H1 (cell line): Measurements from ENCODE around the gene DUSP3. TPM values are rescaled to one million over a fixed set of nuclear protein-coding genes. Genes with fewer than 3 reads are reported as not detected.
A peak's percentile ranks its signal among the peaks of the same experiment; 100 is the strongest.

Source experiments
- CTCF ChIA-PET: fragments of 300-600 bp; sonication (Branson Sonifier 250); formaldehyde crosslinking; loops from one replicate; lab custom pipeline; 2021; ENCODE audit not compliant: partially characterized antibody; lab: Charles Lee
- POLR2A ChIA-PET: fragments of 300-600 bp; sonication (Branson Sonifier 250); formaldehyde crosslinking; loops from one replicate; lab custom pipeline; 2021; ENCODE audit warnings: inconsistent platforms; ENCODE audit not compliant: partially characterized antibody; lab: Charles Lee
- DNase-seq, 2 experiments: peaks; one replicate each; pipeline versions ENCODE4 v3.0.0 to v3.0.0-alpha.2; 2010 to 2022; ENCODE audit warnings: low spot score in 2 of 2, low read depth in 1 of 2, mixed read lengths in 1 of 2
- FAIRE-seq: peaks from 2 replicates; lab custom pipeline; 2011; peaks lifted over from hg19 to GRCh38; lab: Jason Lieb, UNC
- H2AFZ ChIP-seq: 2 replicates; pipeline ENCODE4 v1.8.1; 2012; ENCODE audit warnings: low read length, inconsistent platforms
- H2AK5ac ChIP-seq: 2 replicates; pipeline ENCODE4 v1.6.1; 2013; ENCODE audit warnings: low read depth, low read length
- H2BK120ac ChIP-seq: replicated peaks from 2 replicates; pipeline ENCODE3; 2013; ENCODE audit warnings: low read depth, low read length, inconsistent platforms
- H2BK12ac ChIP-seq: 2 replicates; pipeline ENCODE4 v1.6.1; 2013; ENCODE audit warnings: low read depth, low read length
- H2BK15ac ChIP-seq: 2 replicates; pipeline ENCODE4 v1.6.1; 2013; ENCODE audit warnings: low read length
- H2BK20ac ChIP-seq: 2 replicates; pipeline ENCODE4 v1.6.1; 2013; ENCODE audit warnings: low read length
- H2BK5ac ChIP-seq: 2 replicates; pipeline ENCODE4 v1.6.1; 2013; ENCODE audit warnings: low read depth, low read length
- H3K14ac ChIP-seq: 2 replicates; pipeline ENCODE4 v1.6.1; 2013; ENCODE audit warnings: inconsistent platforms; ENCODE audit not compliant: insufficient read length
- H3K18ac ChIP-seq: 2 replicates; pipeline ENCODE4 v1.6.1; 2013; ENCODE audit warnings: low read length; ENCODE audit errors: extremely low read depth
- H3K23ac ChIP-seq: 2 replicates; pipeline ENCODE4 v1.6.1; 2013; ENCODE audit warnings: inconsistent platforms; ENCODE audit not compliant: insufficient read length
- H3K23me2 ChIP-seq: 2 replicates; pipeline ENCODE4 v1.6.1; 2013; ENCODE audit warnings: low read depth, low read length
- H3K27ac ChIP-seq: 2 replicates; pipeline ENCODE4 v1.6.1; 2011; ENCODE audit warnings: low read depth, low read length, inconsistent platforms
- H3K27me3 ChIP-seq, 4 experiments: replicated peaks in 1 of 4; 1 replicate in 1 of 4; 2 replicates in 3 of 4; pipeline versions ENCODE4 v1.6.1 to v1.8.1; 2011 to 2013; ENCODE audit warnings: low read length in 3 of 4, mild to moderate bottlenecking in 3 of 4, inconsistent platforms in 2 of 4, mixed read lengths in 2 of 4, moderate library complexity in 1 of 4; ENCODE audit not compliant: control insufficient read depth in 3 of 4, insufficient read depth in 3 of 4; ENCODE audit errors: extremely low read depth in 1 of 4
- H3K36me3 ChIP-seq, 4 experiments: 2 replicates each; pipeline versions ENCODE4 v1.6.1 to v1.8.1; 2011 to 2013; ENCODE audit warnings: mild to moderate bottlenecking in 4 of 4, low read length in 3 of 4, moderate library complexity in 2 of 4, control low read depth in 1 of 4, inconsistent platforms in 1 of 4; ENCODE audit not compliant: insufficient read depth in 4 of 4, control insufficient read depth in 2 of 4
- H3K4ac ChIP-seq: replicated peaks from 2 replicates; pipeline ENCODE3; 2013; ENCODE audit warnings: low read length, low read depth, mixed read lengths, inconsistent platforms; ENCODE audit not compliant: insufficient read length
- H3K4me1 ChIP-seq, 4 experiments: replicated peaks in 1 of 4; 1 replicate in 1 of 4; 2 replicates in 3 of 4; pipeline versions ENCODE4 v1.6.1 to v1.8.1; 2011 to 2013; ENCODE audit warnings: low read length in 3 of 4, inconsistent platforms in 2 of 4, mixed read lengths in 1 of 4; ENCODE audit not compliant: insufficient read depth in 4 of 4, control insufficient read depth in 3 of 4
- H3K4me2 ChIP-seq, 2 experiments: 2 replicates each; pipeline versions ENCODE4 v1.6.1 to v1.8.1; 2011 to 2013; ENCODE audit warnings: low read depth in 2 of 2, low read length in 2 of 2, control low read depth in 1 of 2, inconsistent platforms in 1 of 2, mild to moderate bottlenecking in 1 of 2; ENCODE audit not compliant: insufficient read depth in 1 of 2
- H3K4me3 ChIP-seq, 4 experiments: fragments of 200-600, 300-600 bp in 1 of 4; sonication (generic), shearing (Covaris generic), sonication (Bioruptor Twin) in 1 of 4; 2 replicates each; pipeline versions ENCODE4 v1.5.1 to v1.8.1; 2011 to 2016; ENCODE audit warnings: low read length in 4 of 4, low read depth in 3 of 4, control low read depth in 2 of 4, inconsistent platforms in 2 of 4, mild to moderate bottlenecking in 2 of 4, mixed read lengths in 1 of 4, moderate library complexity in 1 of 4; ENCODE audit not compliant: insufficient read depth in 2 of 4; ENCODE audit errors: extremely low read depth in 1 of 4
- H3K56ac ChIP-seq: replicated peaks from 2 replicates; pipeline ENCODE3; 2013; ENCODE audit warnings: low read depth, mild to moderate bottlenecking, mixed read lengths, low read length, inconsistent platforms; ENCODE audit not compliant: insufficient read length
- H3K79me1 ChIP-seq: 2 replicates; pipeline ENCODE4 v1.6.1; 2013; ENCODE audit warnings: low read depth, low read length, control low read depth
- H3K79me2 ChIP-seq, 2 experiments: 2 replicates each; pipeline versions ENCODE4 v1.6.1 to v1.8.1; 2012 to 2013; ENCODE audit warnings: low read length in 2 of 2, mild to moderate bottlenecking in 2 of 2, inconsistent platforms in 1 of 2; ENCODE audit not compliant: insufficient read depth in 2 of 2, control insufficient read depth in 1 of 2
- H3K9ac ChIP-seq, 4 experiments: replicated peaks in 1 of 4; 1 replicate in 1 of 4; 2 replicates in 3 of 4; pipeline versions ENCODE4 v1.6.1 to v1.8.1; 2011 to 2013; ENCODE audit warnings: low read depth in 3 of 4, low read length in 3 of 4, control low read depth in 2 of 4, mild to moderate bottlenecking in 2 of 4, moderate library complexity in 2 of 4, inconsistent platforms in 1 of 4; ENCODE audit errors: extremely low read depth in 1 of 4
- H3K9me3 ChIP-seq, 2 experiments: 2 replicates each; pipeline versions ENCODE4 v1.6.1 to v1.8.1; 2012 to 2013; ENCODE audit warnings: mild to moderate bottlenecking in 2 of 2, moderate library complexity in 2 of 2, control low read depth in 1 of 2, inconsistent platforms in 1 of 2, low read depth in 1 of 2, low read length in 1 of 2, mixed read lengths in 1 of 2; ENCODE audit not compliant: insufficient read depth in 2 of 2
- H4K20me1 ChIP-seq, 2 experiments: replicated peaks in 1 of 2; 2 replicates each; pipeline versions ENCODE3 to v1.8.1; 2011 to 2013; ENCODE audit warnings: inconsistent platforms in 2 of 2, low read length in 2 of 2, mild to moderate bottlenecking in 1 of 2; ENCODE audit not compliant: insufficient read depth in 2 of 2, control insufficient read depth in 1 of 2
- H4K5ac ChIP-seq: 2 replicates; pipeline ENCODE4 v1.6.1; 2013; ENCODE audit warnings: low read length, low read depth, mixed read lengths, inconsistent platforms; ENCODE audit not compliant: insufficient read length
- H4K8ac ChIP-seq: 2 replicates; pipeline ENCODE4 v1.8.0; 2013; ENCODE audit warnings: mild to moderate bottlenecking, moderate library complexity, low read length, inconsistent platforms; ENCODE audit not compliant: insufficient read depth; ENCODE audit errors: extremely low read depth
- H4K91ac ChIP-seq: replicated peaks from 2 replicates; pipeline ENCODE3; 2013; ENCODE audit warnings: low read length, mixed read lengths, inconsistent platforms; ENCODE audit not compliant: insufficient read length
- BACH1 ChIP-seq: IDR thresholded peaks from 2 replicates; pipeline ENCODE4 v1.6.1; 2012; ENCODE audit warnings: low read length, improper control_type of control experiment
- CTBP2 ChIP-seq: IDR thresholded peaks from 2 replicates; pipeline ENCODE4 v1.7.0; 2011; ENCODE audit warnings: borderline replicate concordance, mild to moderate bottlenecking, moderate library complexity, mixed read lengths, low read length; ENCODE audit not compliant: insufficient read depth, insufficient read length
- EGR1 ChIP-seq: IDR thresholded peaks from 2 replicates; pipeline ENCODE4 v1.6.1; 2011; ENCODE audit warnings: low read depth, low read length, borderline replicate concordance
- EZH2 ChIP-seq: fragments of 200-600 bp; sonication (generic); IDR thresholded peaks from 2 replicates; pipeline ENCODE4 v1.7.1; 2012; ENCODE audit warnings: low read depth, mild to moderate bottlenecking, moderate library complexity, low read length, inconsistent platforms; ENCODE audit not compliant: severe bottlenecking
- FOSL1 ChIP-seq: IDR thresholded peaks from 2 replicates; pipeline ENCODE4 v1.6.1; 2011; ENCODE audit warnings: mild to moderate bottlenecking, low read depth, low read length, moderate library complexity; ENCODE audit not compliant: insufficient read depth
- JUND ChIP-seq: IDR thresholded peaks from 2 replicates; pipeline ENCODE4 v1.6.1; 2011; ENCODE audit warnings: mild to moderate bottlenecking, improper control_type of control experiment, low read length
- MAFK ChIP-seq: IDR thresholded peaks from 2 replicates; pipeline ENCODE4 v1.6.1; 2012; ENCODE audit warnings: low read depth, mild to moderate bottlenecking, improper control_type of control experiment, low read length
- NANOG ChIP-seq: IDR thresholded peaks from 2 replicates; pipeline ENCODE4 v1.6.1; 2011; ENCODE audit warnings: low read length, low read depth, mild to moderate bottlenecking, inconsistent platforms; ENCODE audit not compliant: insufficient read depth, poor library complexity, severe bottlenecking
- SP1 ChIP-seq: IDR thresholded peaks from 2 replicates; pipeline ENCODE4 v1.6.1; 2011; ENCODE audit warnings: low read depth, low read length
- WGBS, 2 experiments: shearing (Covaris generic) in 1 of 2; methylation state at CpG; one replicate each; pipeline versions ENCODE4 v1.1.6 to v1.1.7; 2013 to 2015; ENCODE audit warnings: low lambda C conversion rate in 2 of 2, mixed read lengths in 2 of 2, inconsistent platforms in 1 of 2, low coverage in 1 of 2, missing lambda C conversion rate in 1 of 2; ENCODE audit not compliant: insufficient replicate concordance in 2 of 2, insufficient coverage in 1 of 2, insufficient read length in 1 of 2; ENCODE audit errors: extremely low coverage in 1 of 2, missing lambda C conversion rate in 1 of 2; 5-methylcytosine and 5-hydroxymethylcytosine counted together
- polyA plus RNA-seq, 7 experiments: library from polyadenylated mRNA; depleted of rRNA in 3 of 7; stranded (reverse) in 5 of 7; unstranded in 2 of 7; fragments of >200 nt in 5 of 7; fragments of 200-250 nt in 2 of 7; gene quantifications; 1 replicate in 5 of 7; 2 replicates in 1 of 7; 4 replicates in 1 of 7; pipeline versions ENCODE4 v1.2.1 to v1.2.3, GENCODE V29; 2011 to 2013; ENCODE audit warnings: missing spikeins in 2 of 7, mixed read lengths in 2 of 7
- total RNA-seq: library from RNA; stranded (reverse); fragmentation: NEBNext Ultra II Directional; extraction: Animal tissue kit (Norgen Biotek cat#: 25700); gene quantifications from 2 replicates; pipeline ENCODE4 v1.2.1, GENCODE V29; 2021
- TF ChIP-seq, protein P1 (sequence below), 3 experiments: IDR thresholded peaks; 1 replicate in 2 of 3; 2 replicates in 1 of 3; pipeline versions ENCODE4 v1.5.1 to v1.6.1; 2011; ENCODE audit warnings: low read length in 3 of 3, mild to moderate bottlenecking in 3 of 3, inconsistent platforms in 2 of 3, low read depth in 1 of 3, moderate library complexity in 1 of 3; ENCODE audit not compliant: insufficient read depth in 1 of 3; ENCODE audit errors: control extremely low read depth in 1 of 3

The DUSP3 gene
- total and polyA plus RNA-seq, 2 of the 8 experiments (the other 6 are each of a cell fraction or from before 2014, with no cell fraction given) = 15.1 to 21.2 TPM

DNA sequence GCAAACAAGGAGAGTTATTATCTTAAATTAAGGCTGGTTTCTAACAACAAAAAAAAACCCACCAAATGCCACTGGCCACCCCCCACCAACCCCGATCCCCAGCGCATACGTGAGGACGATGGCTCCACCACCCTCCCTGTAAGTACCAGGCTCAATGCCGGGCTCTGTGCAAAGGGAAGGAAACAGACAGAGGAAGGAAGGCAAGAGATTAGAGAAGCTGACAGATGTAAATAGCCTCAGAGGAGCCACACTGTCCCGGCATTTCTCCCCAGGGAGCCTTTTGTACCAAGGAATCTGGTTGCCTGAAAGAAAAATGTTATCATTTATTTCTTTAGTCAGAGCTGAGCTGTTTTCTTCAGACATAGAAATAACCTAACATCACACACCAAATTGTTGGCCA is 33.2 kb downstream of the DUSP3 start:
- Histone ChIP-seq H3K9me3 (no peaks in the 10 kb centered on the region), H3K79me2 (no peaks in the 10 kb centered on the region), H4K91ac (no peak overlapping the region), H3K27me3 (no peaks in the 10 kb centered on the region), H2BK20ac (no peak overlapping the region), H3K79me1 (no peaks in the 10 kb centered on the region), H3K4me2 (peak overlapping the region; percentile 14 to 39; a peak in 1 of 4 replicates), H2AFZ (no peak overlapping the region), H2BK15ac (no peak overlapping the region), H4K20me1 (no peaks in the 10 kb centered on the region), H3K14ac (no peak overlapping the region), H3K36me3 (no peaks in the 10 kb centered on the region), H3K4me1 (peaks cover 5 to 16% (median 8%) of the 10 kb centered on the region in 4 experiments; a peak in 6 of 7 replicates), H3K56ac (no peak overlapping the region), H4K5ac (no peak overlapping the region), H2AK5ac (no peak overlapping the region), H3K23ac (no peak overlapping the region), H3K27ac (no peak overlapping the region), H2BK120ac (no peak overlapping the region), H2BK12ac (no peak overlapping the region), H4K8ac (no peak overlapping the region), H3K18ac (no peak overlapping the region), H3K9ac (no peak overlapping the region), H3K23me2 (no peaks in the 10 kb centered on the region), H3K4me3 (no peak overlapping the region), H3K4ac (no peak overlapping the region), H2BK5ac (no peak overlapping the region)
- ChIA-PET CTCF (interaction anchor here (0.5 to 22.9 kb wide), 6 partner anchors 8 to 168 kb away, joined by 3 to 969 read pairs (median 8); partner anchors contain the start of gene SOST), POLR2A (interaction anchor here (1.1 to 2.0 kb wide), 4 partner anchors 9 to 13 kb away, joined by 3 to 5 read pairs (median 4); no protein-coding TSS in a partner anchor)
- 35% methylated on average over 6 of the region's 6 CpGs; no CpG with 5 or more reads in 1 of the 2 experiments for WGBS, 2 experiments
- FAIRE-seq (no peak), DNase-seq (no peak)
- no peak for TF ChIP-seq MAFK
- no peak for TF ChIP-seq FOSL1
- TF ChIP-seq EGR1 = no peak
- TF ChIP-seq, protein P1, sequence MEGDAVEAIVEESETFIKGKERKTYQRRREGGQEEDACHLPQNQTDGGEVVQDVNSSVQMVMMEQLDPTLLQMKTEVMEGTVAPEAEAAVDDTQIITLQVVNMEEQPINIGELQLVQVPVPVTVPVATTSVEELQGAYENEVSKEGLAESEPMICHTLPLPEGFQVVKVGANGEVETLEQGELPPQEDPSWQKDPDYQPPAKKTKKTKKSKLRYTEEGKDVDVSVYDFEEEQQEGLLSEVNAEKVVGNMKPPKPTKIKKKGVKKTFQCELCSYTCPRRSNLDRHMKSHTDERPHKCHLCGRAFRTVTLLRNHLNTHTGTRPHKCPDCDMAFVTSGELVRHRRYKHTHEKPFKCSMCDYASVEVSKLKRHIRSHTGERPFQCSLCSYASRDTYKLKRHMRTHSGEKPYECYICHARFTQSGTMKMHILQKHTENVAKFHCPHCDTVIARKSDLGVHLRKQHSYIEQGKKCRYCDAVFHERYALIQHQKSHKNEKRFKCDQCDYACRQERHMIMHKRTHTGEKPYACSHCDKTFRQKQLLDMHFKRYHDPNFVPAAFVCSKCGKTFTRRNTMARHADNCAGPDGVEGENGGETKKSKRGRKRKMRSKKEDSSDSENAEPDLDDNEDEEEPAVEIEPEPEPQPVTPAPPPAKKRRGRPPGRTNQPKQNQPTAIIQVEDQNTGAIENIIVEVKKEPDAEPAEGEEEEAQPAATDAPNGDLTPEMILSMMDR (IDR thresholded peaks at IDR 0.05; ENCODE audit: control extremely low read depth in 1 of 3, insufficient read depth in 1 of 3, low read depth in 1 of 3, low read length in 3 of 3) = no peak
- no peak for TF ChIP-seq NANOG
- TF ChIP-seq JUND = no peak
- TF ChIP-seq SP1 = no peak
- no peak for TF ChIP-seq EZH2
- TF ChIP-seq BACH1 = no peak
- TF ChIP-seq CTBP2 = no peak
